GM18520 (cell line): ENCODE measurements around the gene LSMEM2.
"Not testable (repeated sequence)": the region's sequence is repeated elsewhere in the genome, so short reads cannot be mapped to it uniquely, and the experiment has no call there.

Experiments
- ATAC-seq: cut with Tn5 transposase; IDR thresholded peaks from one replicate; pipeline ENCODE4 v1.9.1; 2021; ENCODE audit not compliant: unreplicated experiment

LSMEM2 gene

GRCh38 chr3:50297896-50298725 is 19.2 kb downstream of the LSMEM2 start:
- no peak for ATAC-seq

- ATAC-seq: peak; percentile 72
Observed at GRCh38 chr3:50298836-50299637, 20.1 kb downstream of the LSMEM2 start, which contains the start of the genes HYAL3 and NAA80. Gene HYAL3 (minus strand): TSS chr3:50299405. CDS start chr3:50295602, 3,803 bp downstream. Gene NAA80 (minus strand): TSS chr3:50299405. CDS start chr3:50297463, 1,942 bp downstream.

GRCh38 chr3:50299638-50299928 is 20.7 kb downstream of the LSMEM2 start:
- no peak for ATAC-seq

- no peak for ATAC-seq
Observed at GRCh38 chr3:50299929-50300680, 21.2 kb downstream of the LSMEM2 start.

GRCh38 chr3:50300681-50301254 is 21.9 kb downstream of the LSMEM2 start:
- no peak for ATAC-seq

- no peak for ATAC-seq
Observed at GRCh38 chr3:50302095-50303012, 23.5 kb downstream of the LSMEM2 start.

- no peak for ATAC-seq
Observed at GRCh38 chr3:50303013-50303815, 24.3 kb downstream of the LSMEM2 start, which contains the start of gene HYAL1. Gene HYAL1 (minus strand): TSS chr3:50303574. CDS start chr3:50302956, 618 bp downstream.

GRCh38 chr3:50304601-50305000 is 25.7 kb downstream of the LSMEM2 start:
- ATAC-seq: no peak

GRCh38 chr3:50312041-50312440 is 33.2 kb downstream of the LSMEM2 start:
- ATAC-seq: not testable (repeated sequence)

- ATAC-seq: no peak
Observed at GRCh38 chr3:50314342-50314741, 35.5 kb downstream of the LSMEM2 start.

GRCh38 chr3:50314816-50315215 is 35.9 kb downstream of the LSMEM2 start:
- no peak for ATAC-seq

- no peak for ATAC-seq
Observed at GRCh38 chr3:50316657-50317242, 37.9 kb downstream of the LSMEM2 start.

GRCh38 chr3:50317300-50317699 is 38.4 kb downstream of the LSMEM2 start:
- no peak for ATAC-seq

- ATAC-seq: no peak
Observed at GRCh38 chr3:50318163-50318562, 39.3 kb downstream of the LSMEM2 start.

GRCh38 chr3:50318615-50319014 is 39.7 kb downstream of the LSMEM2 start:
- ATAC-seq: no peak

- ATAC-seq: no peak
Observed at GRCh38 chr3:50319181-50319893, 40.5 kb downstream of the LSMEM2 start.

GRCh38 chr3:50319894-50320625 is 41.2 kb downstream of the LSMEM2 start:
- ATAC-seq: no peak
